ENCODE measurements around the gene CLASP2. TPM values are rescaled to one million over a fixed set of nuclear protein-coding genes. Genes with fewer than 3 reads are reported as not detected.
"Not testable (repeated sequence)": the region's sequence is repeated elsewhere in the genome, so short reads cannot be mapped to it uniquely, and the experiment has no call there.

Gene CLASP2
- polyA plus RNA-seq, 5 donors = 38.6 to 73.2 (median 61.9) TPM

- no peak for DNase-seq
These were observed 261.3 kb downstream of the CLASP2 start for GRCh38 chr3:33456756-33457155.

- no peak for DNase-seq
These were observed 264.7 kb downstream of the CLASP2 start for GRCh38 chr3:33453331-33453761.

- DNase-seq = not testable (repeated sequence)
These were observed 266.1 kb downstream of the CLASP2 start for GRCh38 chr3:33451994-33452393.

- DNase-seq = no peak
These were observed 270.1 kb downstream of the CLASP2 start for GRCh38 chr3:33447958-33448357.

- DNase-seq = not testable (repeated sequence)
These were observed 270.8 kb downstream of the CLASP2 start for GRCh38 chr3:33447256-33447625.

Other genes starting within 250 kb of the CLASP2 start
- gene PDCD6IP, start 80.4 kb upstream of the CLASP2 start, polyA plus RNA-seq (ENCODE audit: insufficient read depth in 1 of 5, insufficient read length in 5 of 5, low replicate concordance in 1 of 5) = 100 to 1,000 TPM; 139 to 253 (median 206) TPM

All from right lung (tissue), 5 donors.